Measurements from ENCODE around the gene INF2.
A peak's percentile ranks its signal among the peaks of the same experiment; 100 is the strongest.

Gene INF2

GRCh38 chr14:104752735-104753527 is 63.5 kb downstream of the INF2 start, which contains the start of gene SIVA1:
Gene SIVA1, plus strand, starts transcription at chr14:104753147. Its CDS starts 55 bp downstream, at chr14:104753202.
- Histone ChIP-seq H3K27me3 (ENCODE audit: control insufficient read depth, insufficient read depth, low read length) (no peaks in the 10 kb centered on the region), H3K9me3 (ENCODE audit: control insufficient read depth, low read length) (no peaks in the 10 kb centered on the region), H3K9ac (ENCODE audit: low read length) (peak within 1 kb of the TSS; percentile 81), H3K36me3 (ENCODE audit: control insufficient read depth, insufficient read depth, low read length) (no peaks in the 10 kb centered on the region), H3K4me3 (ENCODE audit: low read length) (peak within 1 kb of the TSS; percentile 75), H3K4me1 (ENCODE audit: control insufficient read depth, insufficient read depth, low read length) (peaks cover 41% of the 10 kb centered on the region)

- Histone ChIP-seq H3K9ac (ENCODE audit: low read length) (peak overlapping the region; percentile 81), H3K4me3 (ENCODE audit: low read length) (peak overlapping the region; percentile 75), H3K27me3 (ENCODE audit: control insufficient read depth, insufficient read depth, low read length) (no peaks in the 10 kb centered on the region), H3K9me3 (ENCODE audit: control insufficient read depth, low read length) (no peaks in the 10 kb centered on the region), H3K4me1 (ENCODE audit: control insufficient read depth, insufficient read depth, low read length) (peaks cover 34% of the 10 kb centered on the region), H3K36me3 (ENCODE audit: control insufficient read depth, insufficient read depth, low read length) (peaks cover 3% of the 10 kb centered on the region)
Observed at GRCh38 chr14:104753528-104754212, 64.3 kb downstream of the INF2 start.

GRCh38 chr14:104754213-104754851 is 64.9 kb downstream of the INF2 start:
- Histone ChIP-seq H3K4me1 (ENCODE audit: control insufficient read depth, insufficient read depth, low read length) (peaks cover 28% of the 10 kb centered on the region), H3K9ac (ENCODE audit: low read length) (peak overlapping the region; percentile 81), H3K9me3 (ENCODE audit: control insufficient read depth, low read length) (no peaks in the 10 kb centered on the region), H3K27me3 (ENCODE audit: control insufficient read depth, insufficient read depth, low read length) (no peaks in the 10 kb centered on the region), H3K4me3 (ENCODE audit: low read length) (peak overlapping the region; percentile 75), H3K36me3 (ENCODE audit: control insufficient read depth, insufficient read depth, low read length) (peaks cover 5% of the 10 kb centered on the region)

- Histone ChIP-seq H3K9me3 (ENCODE audit: control insufficient read depth, low read length) (no peaks in the 10 kb centered on the region), H3K9ac (ENCODE audit: low read length) (no peak overlapping the region), H3K36me3 (ENCODE audit: control insufficient read depth, insufficient read depth, low read length) (peaks cover 5% of the 10 kb centered on the region), H3K4me3 (ENCODE audit: low read length) (no peak overlapping the region), H3K4me1 (ENCODE audit: control insufficient read depth, insufficient read depth, low read length) (peaks cover 23% of the 10 kb centered on the region), H3K27me3 (ENCODE audit: control insufficient read depth, insufficient read depth, low read length) (no peaks in the 10 kb centered on the region)
Observed at GRCh38 chr14:104755621-104756020, 66.2 kb downstream of the INF2 start.

GRCh38 chr14:104756477-104757237 is 67.2 kb downstream of the INF2 start:
- peaks cover 23% of the 10 kb centered on the region for H3K4me1 ChIP-seq (ENCODE audit: control insufficient read depth, insufficient read depth, low read length)
- no peak overlapping the region for H3K4me3 ChIP-seq (ENCODE audit: low read length)
- H3K9ac ChIP-seq (ENCODE audit: low read length) = no peak overlapping the region
- H3K27me3 ChIP-seq (ENCODE audit: control insufficient read depth, insufficient read depth, low read length) = no peaks in the 10 kb centered on the region
- H3K9me3 ChIP-seq (ENCODE audit: control insufficient read depth, low read length) = no peaks in the 10 kb centered on the region
- H3K36me3 ChIP-seq (ENCODE audit: control insufficient read depth, insufficient read depth, low read length) = peaks cover 5% of the 10 kb centered on the region

GRCh38 chr14:104757238-104757585 is 67.8 kb downstream of the INF2 start:
- H3K9me3 ChIP-seq (ENCODE audit: control insufficient read depth, low read length) = no peaks in the 10 kb centered on the region
- no peaks in the 10 kb centered on the region for H3K27me3 ChIP-seq (ENCODE audit: control insufficient read depth, insufficient read depth, low read length)
- H3K9ac ChIP-seq (ENCODE audit: low read length) = no peak overlapping the region
- peaks cover 5% of the 10 kb centered on the region for H3K36me3 ChIP-seq (ENCODE audit: control insufficient read depth, insufficient read depth, low read length)
- H3K4me1 ChIP-seq (ENCODE audit: control insufficient read depth, insufficient read depth, low read length) = peaks cover 20% of the 10 kb centered on the region
- no peak overlapping the region for H3K4me3 ChIP-seq (ENCODE audit: low read length)

GRCh38 chr14:104757681-104758392 is 68.4 kb downstream of the INF2 start:
- peaks cover 5% of the 10 kb centered on the region for H3K36me3 ChIP-seq (ENCODE audit: control insufficient read depth, insufficient read depth, low read length)
- no peak overlapping the region for H3K9ac ChIP-seq (ENCODE audit: low read length)

GRCh38 chr14:104758981-104759969 is 69.9 kb downstream of the INF2 start:
- H3K4me1 ChIP-seq (ENCODE audit: control insufficient read depth, insufficient read depth, low read length) = peaks cover 10% of the 10 kb centered on the region
- no peaks in the 10 kb centered on the region for H3K9me3 ChIP-seq (ENCODE audit: control insufficient read depth, low read length)
- H3K9ac ChIP-seq (ENCODE audit: low read length) = no peak overlapping the region
- no peak overlapping the region for H3K4me3 ChIP-seq (ENCODE audit: low read length)
- H3K27me3 ChIP-seq (ENCODE audit: control insufficient read depth, insufficient read depth, low read length) = no peaks in the 10 kb centered on the region
- H3K36me3 ChIP-seq (ENCODE audit: control insufficient read depth, insufficient read depth, low read length) = peaks cover 5% of the 10 kb centered on the region

More at GRCh38 chr14:104757681-104758392, 68.4 kb downstream of the INF2 start:
- no peaks in the 10 kb centered on the region for H3K9me3 ChIP-seq (ENCODE audit: control insufficient read depth, low read length)
- no peaks in the 10 kb centered on the region for H3K27me3 ChIP-seq (ENCODE audit: control insufficient read depth, insufficient read depth, low read length)
- H3K4me1 ChIP-seq (ENCODE audit: control insufficient read depth, insufficient read depth, low read length) = peaks cover 19% of the 10 kb centered on the region
- H3K4me3 ChIP-seq (ENCODE audit: low read length) = no peak overlapping the region

GRCh38 chr14:104765517-104765916 is 76.1 kb downstream of the INF2 start:
- H3K9me3 ChIP-seq (ENCODE audit: control insufficient read depth, low read length) = no peaks in the 10 kb centered on the region
- H3K36me3 ChIP-seq (ENCODE audit: control insufficient read depth, insufficient read depth, low read length) = no peaks in the 10 kb centered on the region
- no peaks in the 10 kb centered on the region for H3K27me3 ChIP-seq (ENCODE audit: control insufficient read depth, insufficient read depth, low read length)
- no peak overlapping the region for H3K4me3 ChIP-seq (ENCODE audit: low read length)
- no peak overlapping the region for H3K9ac ChIP-seq (ENCODE audit: low read length)
- peaks cover 3% of the 10 kb centered on the region for H3K4me1 ChIP-seq (ENCODE audit: control insufficient read depth, insufficient read depth, low read length)

GRCh38 chr14:104766256-104766862 is 76.9 kb downstream of the INF2 start:
- H3K36me3 ChIP-seq (ENCODE audit: control insufficient read depth, insufficient read depth, low read length) = peaks cover 8% of the 10 kb centered on the region
- H3K27me3 ChIP-seq (ENCODE audit: control insufficient read depth, insufficient read depth, low read length) = no peaks in the 10 kb centered on the region
- H3K4me1 ChIP-seq (ENCODE audit: control insufficient read depth, insufficient read depth, low read length) = peaks cover 3% of the 10 kb centered on the region
- no peak overlapping the region for H3K4me3 ChIP-seq (ENCODE audit: low read length)
- no peaks in the 10 kb centered on the region for H3K9me3 ChIP-seq (ENCODE audit: control insufficient read depth, low read length)
- no peak overlapping the region for H3K9ac ChIP-seq (ENCODE audit: low read length)
